ENCODE measurements around the gene NARF. TPM values are rescaled to one million over a fixed set of nuclear protein-coding genes. Genes with fewer than 3 reads are reported as not detected.
A peak's percentile ranks its signal among the peaks of the same experiment; 100 is the strongest.

The NARF gene
- total RNA-seq, 1 experiment from 2014 or later, result 59.5 TPM

DNA sequence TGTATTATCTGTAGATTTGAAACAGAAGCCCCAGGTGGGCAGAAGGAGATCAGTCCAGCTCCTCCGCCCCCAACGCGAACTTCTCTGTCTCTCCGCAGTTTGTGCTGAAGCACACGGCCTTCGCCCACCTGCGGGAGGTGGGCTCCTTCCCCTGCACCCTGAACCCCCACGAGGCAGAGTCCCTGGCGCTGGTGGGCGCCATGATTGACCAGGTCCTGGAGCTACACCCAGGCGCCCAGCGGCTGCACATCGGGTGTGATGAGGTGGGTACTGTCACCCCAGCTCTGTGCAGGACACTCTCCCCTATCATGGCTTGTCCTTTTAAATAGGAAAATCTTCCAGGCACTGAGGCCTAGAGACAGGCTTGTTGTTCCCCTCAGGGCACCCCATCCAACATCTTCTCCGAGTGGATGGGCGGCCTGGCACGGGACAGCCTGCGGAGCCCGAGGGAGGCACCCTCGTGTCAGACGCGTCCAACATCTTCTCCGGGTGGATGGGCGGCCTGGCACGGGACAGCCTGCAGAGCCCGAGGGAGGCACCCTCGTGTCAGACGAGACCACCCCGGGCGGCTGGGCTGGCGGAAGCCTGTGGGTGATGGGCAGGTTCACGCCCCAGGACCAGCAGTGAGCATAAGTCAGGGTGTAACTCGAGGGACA, 24.9 kb upstream of the NARF start:
- TF ChIP-seq, protein P1, sequence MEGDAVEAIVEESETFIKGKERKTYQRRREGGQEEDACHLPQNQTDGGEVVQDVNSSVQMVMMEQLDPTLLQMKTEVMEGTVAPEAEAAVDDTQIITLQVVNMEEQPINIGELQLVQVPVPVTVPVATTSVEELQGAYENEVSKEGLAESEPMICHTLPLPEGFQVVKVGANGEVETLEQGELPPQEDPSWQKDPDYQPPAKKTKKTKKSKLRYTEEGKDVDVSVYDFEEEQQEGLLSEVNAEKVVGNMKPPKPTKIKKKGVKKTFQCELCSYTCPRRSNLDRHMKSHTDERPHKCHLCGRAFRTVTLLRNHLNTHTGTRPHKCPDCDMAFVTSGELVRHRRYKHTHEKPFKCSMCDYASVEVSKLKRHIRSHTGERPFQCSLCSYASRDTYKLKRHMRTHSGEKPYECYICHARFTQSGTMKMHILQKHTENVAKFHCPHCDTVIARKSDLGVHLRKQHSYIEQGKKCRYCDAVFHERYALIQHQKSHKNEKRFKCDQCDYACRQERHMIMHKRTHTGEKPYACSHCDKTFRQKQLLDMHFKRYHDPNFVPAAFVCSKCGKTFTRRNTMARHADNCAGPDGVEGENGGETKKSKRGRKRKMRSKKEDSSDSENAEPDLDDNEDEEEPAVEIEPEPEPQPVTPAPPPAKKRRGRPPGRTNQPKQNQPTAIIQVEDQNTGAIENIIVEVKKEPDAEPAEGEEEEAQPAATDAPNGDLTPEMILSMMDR (conservative IDR thresholded peaks at IDR 0.05; ENCODE audit: low read depth, low read length), result no peak
- no peak for TF ChIP-seq EZH2 (IDR thresholded peaks at IDR 0.05; ENCODE audit: low read length, unreplicated experiment)
- TF ChIP-seq EZH2phosphoT487 (IDR thresholded peaks at IDR 0.05; ENCODE audit: borderline replicate concordance, low read length), result no peak
- no peak overlapping the region for H3K4me3 ChIP-seq (ENCODE audit: low read length)
- ATAC-seq (no peak), DNase-seq (no peak)
- H3K9ac ChIP-seq (ENCODE audit: low read length), result no peak overlapping the region
- H2AFZ ChIP-seq (ENCODE audit: low read length), result no peak overlapping the region
- no peak overlapping the region for H3K4me2 ChIP-seq (ENCODE audit: low read length)
- no peaks in the 10 kb centered on the region for H3K4me1 ChIP-seq (ENCODE audit: insufficient read depth, low read length)
- no peaks in the 10 kb centered on the region for H3K9me3 ChIP-seq (ENCODE audit: low read length)
- H3K36me3 ChIP-seq (ENCODE audit: low read depth, low read length), result no peaks in the 10 kb centered on the region
- no peaks in the 10 kb centered on the region for H4K20me1 ChIP-seq (ENCODE audit: low read length)
- BruUV-seq (replicated peaks), result no TSS peak
- ChIA-PET POLR2A (ENCODE audit: unreplicated experiment) (no interaction called here), CTCF (no interaction called here)
- H3F3A ChIP-seq (ENCODE audit: low read length, unreplicated experiment), result no peaks in the 10 kb centered on the region
- no peaks in the 10 kb centered on the region for H3K27me3 ChIP-seq (ENCODE audit: low read length)
- H3K79me2 ChIP-seq (ENCODE audit: low read length), result no peaks in the 10 kb centered on the region
- H3K9me2 ChIP-seq (replicated peaks; ENCODE audit: low read length), result no peaks in the 10 kb centered on the region
- H3K27ac ChIP-seq (ENCODE audit: low read length), result no peak overlapping the region
- intact Hi-C loops (cut with micrococcal nuclease), result no loop called here

DNA sequence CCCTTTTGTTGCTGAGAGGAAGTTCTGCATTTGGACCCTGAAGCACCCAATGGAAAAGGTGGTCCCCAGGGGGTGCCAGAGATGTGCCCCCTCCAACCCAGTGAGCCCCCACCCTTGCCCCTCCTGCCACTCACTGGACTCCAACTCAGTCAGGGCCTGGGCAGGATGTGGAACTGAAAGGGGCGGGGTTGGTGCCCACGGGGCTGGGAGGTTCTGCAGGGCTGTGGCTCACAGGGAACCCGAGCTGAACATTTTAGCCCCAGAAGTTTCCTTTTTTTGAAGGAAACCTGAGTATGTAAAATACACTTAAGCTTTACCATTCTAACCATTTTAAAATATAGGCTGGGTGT, 24.4 kb upstream of the NARF start:
- Histone ChIP-seq H3K9ac (ENCODE audit: low read length) (no peak overlapping the region), H3K27ac (ENCODE audit: low read length) (no peak overlapping the region), H3K36me3 (ENCODE audit: low read depth, low read length) (no peaks in the 10 kb centered on the region), H3K4me2 (ENCODE audit: low read length) (no peak overlapping the region), H2AFZ (ENCODE audit: low read length) (no peak overlapping the region), H3K4me3 (ENCODE audit: low read length) (no peak overlapping the region), H3K9me3 (ENCODE audit: low read length) (no peaks in the 10 kb centered on the region), H3K27me3 (ENCODE audit: low read length) (no peaks in the 10 kb centered on the region), H4K20me1 (ENCODE audit: low read length) (no peaks in the 10 kb centered on the region), H3K79me2 (ENCODE audit: low read length) (no peaks in the 10 kb centered on the region), H3K9me2 (replicated peaks; ENCODE audit: low read length) (no peaks in the 10 kb centered on the region), H3K4me1 (ENCODE audit: insufficient read depth, low read length) (no peaks in the 10 kb centered on the region), H3F3A (ENCODE audit: low read length, unreplicated experiment) (no peaks in the 10 kb centered on the region)
- ATAC-seq, result peak; percentile 33; the same call in 1 of the 2 replicates
- ChIA-PET POLR2A (ENCODE audit: unreplicated experiment) (no interaction called here), CTCF (no interaction called here)
- intact Hi-C loops (cut with micrococcal nuclease), result no loop called here
- no peak for DNase-seq
- no TSS peak for BruUV-seq (replicated peaks)
- TF ChIP-seq EZH2phosphoT487 (IDR thresholded peaks at IDR 0.05; ENCODE audit: borderline replicate concordance, low read length), result no peak
- TF ChIP-seq, protein P1 (conservative IDR thresholded peaks at IDR 0.05; ENCODE audit: low read depth, low read length), result no peak
- no peak for TF ChIP-seq EZH2 (IDR thresholded peaks at IDR 0.05; ENCODE audit: low read length, unreplicated experiment)

DNA sequence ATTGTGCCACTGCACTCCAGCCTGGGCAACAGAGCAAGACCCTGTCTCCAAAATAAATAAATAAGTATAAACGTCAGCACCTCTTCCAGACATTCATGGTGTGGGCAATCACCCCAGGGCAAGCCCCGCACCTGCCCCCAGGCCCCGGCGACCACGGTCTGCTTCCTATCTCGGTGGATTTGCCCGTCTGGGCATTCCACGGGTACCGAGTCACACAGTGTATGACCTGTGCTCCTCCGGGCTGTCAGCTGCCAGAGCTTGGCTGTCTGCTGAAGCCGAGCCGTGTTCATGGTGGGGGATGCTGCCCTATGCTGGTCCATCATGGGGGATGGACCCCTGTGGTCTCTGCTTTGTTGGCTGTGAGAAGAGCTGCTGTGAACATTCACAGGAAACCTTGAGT, 23.4 kb upstream of the NARF start:
- no peak overlapping the region for H3K4me2 ChIP-seq (ENCODE audit: low read length)
- H3K27me3 ChIP-seq (ENCODE audit: low read length), result no peaks in the 10 kb centered on the region
- TF ChIP-seq, protein P1 (conservative IDR thresholded peaks at IDR 0.05; ENCODE audit: low read depth, low read length), result no peak
- TF ChIP-seq EZH2 (IDR thresholded peaks at IDR 0.05; ENCODE audit: low read length, unreplicated experiment) (no peak), EZH2phosphoT487 (IDR thresholded peaks at IDR 0.05; ENCODE audit: borderline replicate concordance, low read length) (no peak)
- no peaks in the 10 kb centered on the region for H4K20me1 ChIP-seq (ENCODE audit: low read length)
- POLR2A ChIA-PET (ENCODE audit: unreplicated experiment), result no interaction called here
- no peak overlapping the region for H3K27ac ChIP-seq (ENCODE audit: low read length)
- CTCF ChIA-PET, result no interaction called here
- H2AFZ ChIP-seq (ENCODE audit: low read length), result no peak overlapping the region
- no peak overlapping the region for H3K9ac ChIP-seq (ENCODE audit: low read length)
- no TSS peak for BruUV-seq (replicated peaks)
- H3K4me1 ChIP-seq (ENCODE audit: insufficient read depth, low read length), result no peaks in the 10 kb centered on the region
- intact Hi-C loops (cut with micrococcal nuclease), result no loop called here
- H3K79me2 ChIP-seq (ENCODE audit: low read length), result no peaks in the 10 kb centered on the region
- H3F3A ChIP-seq (ENCODE audit: low read length, unreplicated experiment), result no peaks in the 10 kb centered on the region
- H3K36me3 ChIP-seq (ENCODE audit: low read depth, low read length), result no peaks in the 10 kb centered on the region
- ATAC-seq (no peak; the same call in 1 of the 2 replicates), DNase-seq (no peak)
- no peak overlapping the region for H3K4me3 ChIP-seq (ENCODE audit: low read length)
- H3K9me2 ChIP-seq (replicated peaks; ENCODE audit: low read length), result no peaks in the 10 kb centered on the region
- H3K9me3 ChIP-seq (ENCODE audit: low read length), result no peaks in the 10 kb centered on the region
